Karpas-422 (cell line): ENCODE measurements around the gene OVOL3. TPM values are rescaled to one million over a fixed set of nuclear protein-coding genes. Genes with fewer than 3 reads are reported as not detected.
A peak's percentile ranks its signal among the peaks of the same experiment; 100 is the strongest.

Source experiments
- DNase-seq: peaks from one replicate; pipeline ENCODE4 v3.0.0-alpha.2; 2015
- H2AFZ ChIP-seq: fragments of 200-600 bp; sonication (generic); 2 replicates; pipeline ENCODE4 v1.6.1; 2014; ENCODE audit warnings: antibody characterized with exemption, low read length, mixed read lengths
- H3K27ac ChIP-seq: fragments of 200-600 bp; sonication (generic); 2 replicates; pipeline ENCODE4 v1.5.1; 2014; ENCODE audit warnings: mild to moderate bottlenecking, low read length, moderate library complexity
- H3K27me3 ChIP-seq: fragments of 200-600 bp; sonication (generic); 2 replicates; pipeline ENCODE4 v1.6.1; 2014; ENCODE audit warnings: low read length, mixed read lengths
- H3K36me3 ChIP-seq: fragments of 200-600 bp; sonication (generic); 2 replicates; pipeline ENCODE4 v1.6.1; 2014; ENCODE audit warnings: low read length, mixed read lengths; ENCODE audit not compliant: insufficient read depth
- H3K4me1 ChIP-seq: fragments of 200-600 bp; sonication (generic); 2 replicates; pipeline ENCODE4 v1.6.1; 2014; ENCODE audit warnings: mild to moderate bottlenecking, low read length, mixed read lengths
- H3K4me2 ChIP-seq: fragments of 200-600 bp; sonication (generic); 2 replicates; pipeline ENCODE4 v1.6.1; 2014; ENCODE audit warnings: low read length, low read depth, mild to moderate bottlenecking; ENCODE audit not compliant: poor library complexity, severe bottlenecking
- H3K4me3 ChIP-seq: fragments of 200-600 bp; sonication (generic); 2 replicates; pipeline ENCODE4 v1.5.1; 2014; ENCODE audit warnings: mild to moderate bottlenecking, antibody characterized with exemption, low read length, mixed read lengths
- H3K79me2 ChIP-seq: fragments of 200-600 bp; sonication (generic); 2 replicates; pipeline ENCODE4 v1.6.1; 2014; ENCODE audit warnings: mild to moderate bottlenecking, low read length, mixed read lengths
- H3K9ac ChIP-seq: fragments of 200-600 bp; sonication (generic); 2 replicates; pipeline ENCODE4 v1.6.0; 2014; ENCODE audit warnings: low read length
- H3K9me2 ChIP-seq: fragments of 200-600 bp; sonication (generic), shearing (Covaris generic); replicated peaks from 2 replicates; pipeline ENCODE4 v1.6.0; 2014; ENCODE audit warnings: mild to moderate bottlenecking, low read length, moderate library complexity; ENCODE audit not compliant: insufficient read depth
- H3K9me3 ChIP-seq: fragments of 300-700, 200-600 bp; sonication (generic); 2 replicates; pipeline ENCODE4 v1.6.1; 2014; ENCODE audit warnings: low read length, mixed read lengths
- H4K20me1 ChIP-seq: fragments of 200-600 bp; sonication (generic); 2 replicates; pipeline ENCODE4 v1.6.1; 2014; ENCODE audit warnings: mild to moderate bottlenecking, antibody characterized with exemption, low read length, low read depth; ENCODE audit not compliant: insufficient read depth
- total RNA-seq: library from RNA; depleted of rRNA; stranded (reverse); fragments of >200 nt; shearing (Covaris generic); gene quantifications from 2 replicates; pipeline ENCODE4 v1.2.3, GENCODE V29; 2014; ENCODE audit warnings: low replicate concordance

Gene OVOL3
- total RNA-seq, 1 experiment from 2014 or later: 3.1 TPM

DNA sequence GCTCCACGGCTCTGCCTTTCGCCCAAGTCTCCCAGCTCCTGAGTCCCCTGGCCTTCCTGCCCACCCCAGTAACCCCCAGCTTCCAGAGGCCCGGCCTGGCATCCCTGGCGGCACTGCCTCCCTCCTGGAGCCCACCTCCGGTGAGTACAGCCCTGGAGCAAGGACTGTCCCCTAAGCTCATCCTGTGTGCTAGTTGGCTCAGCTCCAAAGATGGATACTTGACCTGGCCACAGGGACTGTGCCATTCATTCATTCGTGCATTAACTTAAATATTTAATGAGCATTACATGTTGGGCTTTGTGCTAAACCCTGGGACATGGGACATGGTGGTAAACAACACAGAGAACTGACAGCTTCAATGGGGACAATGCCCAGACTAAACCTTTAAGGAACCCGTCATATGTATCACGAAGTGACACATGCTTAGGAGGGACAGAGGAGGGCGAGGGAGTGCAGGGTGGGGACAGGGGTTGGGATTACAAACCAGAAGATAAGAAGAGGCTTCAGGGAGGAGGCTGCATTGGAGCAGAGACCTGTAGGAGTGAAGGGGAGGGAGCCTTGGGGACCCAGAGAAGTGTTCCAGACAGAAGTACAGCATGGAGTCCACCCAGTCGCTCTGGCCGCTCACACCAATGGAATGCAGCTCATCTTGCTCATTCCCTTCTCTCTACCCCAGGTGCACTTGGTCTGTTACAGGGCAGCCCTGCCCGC lies 6.9 kb upstream of the OVOL3 start:
- Histone ChIP-seq H3K9me3 (no peaks in the 10 kb centered on the region), H3K9ac (no peak overlapping the region), H3K4me2 (no peak overlapping the region), H3K9me2 (no peaks in the 10 kb centered on the region), H4K20me1 (peaks cover 19% of the 10 kb centered on the region), H2AFZ (no peak overlapping the region), H3K4me3 (no peak overlapping the region), H3K4me1 (peaks cover 15% of the 10 kb centered on the region), H3K27me3 (no peaks in the 10 kb centered on the region), H3K79me2 (no peaks in the 10 kb centered on the region), H3K27ac (no peak overlapping the region), H3K36me3 (peaks cover 25% of the 10 kb centered on the region)
- DNase-seq: no peak

GRCh38 chr19:36106441-36106840 lies 4.5 kb upstream of the OVOL3 start:
- Histone ChIP-seq H4K20me1 (peaks cover 26% of the 10 kb centered on the region), H3K4me1 (peaks cover 28% of the 10 kb centered on the region), H3K4me2 (no peak overlapping the region), H3K9ac (no peak overlapping the region), H3K79me2 (no peaks in the 10 kb centered on the region), H3K27ac (no peak overlapping the region), H3K9me3 (no peaks in the 10 kb centered on the region), H3K27me3 (no peaks in the 10 kb centered on the region), H3K9me2 (no peaks in the 10 kb centered on the region), H3K4me3 (no peak overlapping the region), H2AFZ (no peak overlapping the region), H3K36me3 (peaks cover 21% of the 10 kb centered on the region)
- DNase-seq: no peak

DNA sequence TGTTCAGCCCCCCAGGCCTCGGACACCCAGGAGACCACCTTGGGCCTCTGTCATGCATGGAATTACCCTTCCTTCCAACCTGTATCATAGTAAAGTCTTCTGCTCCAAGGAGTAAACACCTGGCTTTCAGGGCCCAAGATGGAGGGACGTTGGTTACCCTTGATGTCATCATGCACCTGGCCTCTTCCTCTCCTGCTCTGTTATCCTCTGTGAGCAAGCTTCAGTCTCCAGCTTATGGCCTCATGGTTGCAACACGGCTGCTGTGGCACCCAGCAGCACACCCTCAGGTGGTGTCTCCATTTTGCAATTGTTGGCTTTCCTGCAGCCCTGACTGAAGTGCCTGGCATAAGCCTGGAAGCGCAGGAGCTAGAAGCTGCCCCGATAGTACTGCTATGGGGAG lies 4.0 kb upstream of the OVOL3 start:
- no peak overlapping the region for H3K4me2 ChIP-seq
- no peak overlapping the region for H3K4me3 ChIP-seq
- peaks cover 33% of the 10 kb centered on the region for H3K4me1 ChIP-seq
- no peak for DNase-seq
- no peaks in the 10 kb centered on the region for H3K9me3 ChIP-seq
- peaks cover 27% of the 10 kb centered on the region for H4K20me1 ChIP-seq
- H3K9me2 ChIP-seq: no peaks in the 10 kb centered on the region
- H3K36me3 ChIP-seq: peaks cover 21% of the 10 kb centered on the region
- H3K9ac ChIP-seq: no peak overlapping the region
- no peaks in the 10 kb centered on the region for H3K27me3 ChIP-seq
- no peak overlapping the region for H2AFZ ChIP-seq
- no peaks in the 10 kb centered on the region for H3K79me2 ChIP-seq
- no peak overlapping the region for H3K27ac ChIP-seq

- Histone ChIP-seq H3K27ac (no peak overlapping the region), H2AFZ (no peak overlapping the region), H3K9ac (no peak overlapping the region), H3K4me1 (peaks cover 37% of the 10 kb centered on the region), H4K20me1 (peaks cover 41% of the 10 kb centered on the region), H3K4me3 (no peak overlapping the region), H3K9me3 (no peaks in the 10 kb centered on the region), H3K9me2 (no peaks in the 10 kb centered on the region), H3K36me3 (peaks cover 20% of the 10 kb centered on the region), H3K79me2 (peaks cover 1% of the 10 kb centered on the region; the same call in 1 of the 2 replicates), H3K4me2 (no peak overlapping the region), H3K27me3 (no peaks in the 10 kb centered on the region)
- no peak for DNase-seq
Measured at GRCh38 chr19:36108684-36109083, 2.3 kb upstream of the OVOL3 start.

DNA sequence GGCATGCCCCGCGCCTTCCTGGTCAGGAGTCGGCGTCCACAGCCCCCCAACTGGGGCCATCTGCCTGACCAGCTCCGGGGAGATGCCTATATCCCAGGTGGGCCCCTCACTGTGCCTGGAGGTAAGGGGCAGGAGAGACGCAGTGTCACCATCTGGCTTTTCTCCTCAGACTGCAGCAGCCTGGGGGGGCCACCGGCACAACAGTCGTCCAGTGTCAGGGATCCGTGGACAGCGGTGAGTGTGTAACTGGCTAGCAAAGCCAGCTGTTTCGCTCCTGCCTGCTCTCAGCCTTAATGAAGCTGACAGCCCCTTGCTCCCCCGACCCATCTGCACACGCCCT lies 227 bp downstream of the OVOL3 start:
- Histone ChIP-seq H3K9me3 (no peaks in the 10 kb centered on the region), H3K9me2 (no peaks in the 10 kb centered on the region), H4K20me1 (peaks cover 43% of the 10 kb centered on the region), H3K36me3 (peaks cover 6% of the 10 kb centered on the region; the same call in 1 of the 2 replicates), H3K4me2 (peak overlapping the region; percentile 77), H3K27me3 (no peaks in the 10 kb centered on the region), H3K4me3 (peak overlapping the region; percentile 59), H3K4me1 (peaks cover 53% of the 10 kb centered on the region), H3K79me2 (peaks cover 10% of the 10 kb centered on the region; the same call in 1 of the 2 replicates), H2AFZ (no peak overlapping the region), H3K9ac (peak overlapping the region; percentile 57), H3K27ac (peak overlapping the region; percentile 87)
- no peak for DNase-seq

GRCh38 chr19:36112678-36113077 lies 1.7 kb downstream of the OVOL3 start:
- Histone ChIP-seq H3K36me3 (peaks cover 9% of the 10 kb centered on the region; the same call in 1 of the 2 replicates), H3K9me3 (no peaks in the 10 kb centered on the region), H3K27ac (no peak overlapping the region), H2AFZ (no peak overlapping the region), H3K27me3 (no peaks in the 10 kb centered on the region), H4K20me1 (peaks cover 36% of the 10 kb centered on the region), H3K79me2 (peaks cover 20% of the 10 kb centered on the region), H3K9me2 (no peaks in the 10 kb centered on the region), H3K4me3 (no peak overlapping the region), H3K4me2 (no peak overlapping the region), H3K9ac (no peak overlapping the region), H3K4me1 (peaks cover 60% of the 10 kb centered on the region)
- DNase-seq: no peak

DNA sequence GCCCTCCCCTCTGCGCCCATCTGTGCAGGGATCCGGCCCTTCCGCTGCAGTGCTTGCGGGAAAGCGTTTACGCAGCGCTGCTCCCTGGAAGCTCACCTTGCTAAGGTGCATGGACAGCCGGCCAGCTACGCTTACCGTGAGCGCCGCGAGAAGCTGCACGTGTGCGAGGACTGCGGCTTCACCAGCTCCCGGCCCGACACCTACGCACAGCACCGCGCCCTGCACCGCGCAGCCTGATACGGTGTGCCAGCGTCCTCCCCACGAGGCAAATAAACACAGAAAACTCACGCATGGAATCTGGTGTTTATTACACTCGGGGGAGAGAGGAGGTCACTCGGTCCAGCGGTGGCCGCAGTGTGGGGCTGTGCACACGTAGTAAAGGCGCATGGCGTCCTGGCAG lies 2.5 kb downstream of the OVOL3 start:
- no peaks in the 10 kb centered on the region for H3K9me2 ChIP-seq
- peaks cover 9% of the 10 kb centered on the region; the same call in 1 of the 2 replicates for H3K36me3 ChIP-seq
- H3K79me2 ChIP-seq: peaks cover 25% of the 10 kb centered on the region
- H3K4me2 ChIP-seq: peak overlapping the region; percentile 98
- no peak for DNase-seq
- peak overlapping the region; percentile 86 for H3K9ac ChIP-seq
- peaks cover 60% of the 10 kb centered on the region for H3K4me1 ChIP-seq
- no peak overlapping the region for H2AFZ ChIP-seq
- H3K27me3 ChIP-seq: no peaks in the 10 kb centered on the region
- H3K27ac ChIP-seq: no peak overlapping the region
- peaks cover 32% of the 10 kb centered on the region; the same call in 1 of the 2 replicates for H4K20me1 ChIP-seq
- H3K9me3 ChIP-seq: no peaks in the 10 kb centered on the region
- peak overlapping the region; percentile 93 for H3K4me3 ChIP-seq

DNA sequence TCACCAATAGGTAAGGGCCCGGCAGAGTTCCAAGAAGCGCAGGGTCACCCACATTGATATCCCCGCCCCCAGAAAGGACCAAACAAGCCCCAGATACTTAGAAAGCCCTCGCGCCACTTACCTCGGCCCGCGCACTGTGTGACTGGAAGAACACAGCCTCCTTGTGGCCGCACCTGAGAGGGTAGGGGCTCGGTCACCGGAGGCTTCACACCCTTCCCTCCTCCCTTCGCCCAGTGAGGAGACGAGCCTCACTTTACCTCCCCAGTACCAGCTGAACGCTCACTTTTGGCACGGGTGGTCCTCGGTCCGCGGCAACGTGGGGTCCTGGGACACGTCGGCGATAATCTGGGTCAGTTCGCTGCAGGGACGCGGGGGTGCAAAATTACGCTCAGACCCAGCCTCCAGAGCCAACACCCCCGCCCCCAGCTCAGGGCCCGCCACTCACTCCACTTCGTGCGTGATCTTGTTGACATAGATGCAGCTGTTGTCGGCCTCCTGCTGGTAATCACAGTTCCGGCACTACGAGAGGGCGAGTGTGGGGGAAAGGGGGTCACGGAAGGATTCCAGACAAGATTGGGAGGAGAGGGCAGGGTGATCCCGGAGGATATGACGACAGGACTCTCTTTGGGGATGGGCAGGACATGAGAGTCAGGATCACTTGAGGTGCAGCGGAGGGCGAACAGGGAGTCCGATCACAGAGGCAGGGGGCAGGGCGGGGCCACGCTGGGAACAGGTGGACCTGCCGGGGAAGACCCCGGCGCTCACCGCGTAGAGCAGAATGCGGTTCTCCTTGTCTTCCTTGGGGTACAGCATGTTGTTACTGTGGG lies 3.2 kb downstream of the OVOL3 start:
- Histone ChIP-seq H3K36me3 (peaks cover 9% of the 10 kb centered on the region; the same call in 1 of the 2 replicates), H3K4me2 (peak overlapping the region; percentile 98), H3K4me1 (peaks cover 56% of the 10 kb centered on the region), H3K4me3 (peak overlapping the region; percentile 93), H3K79me2 (peaks cover 25% of the 10 kb centered on the region), H3K27me3 (no peaks in the 10 kb centered on the region), H2AFZ (peak overlapping the region; percentile 44; the same call in 1 of the 2 replicates), H3K27ac (peak overlapping the region; percentile 85), H4K20me1 (peaks cover 29% of the 10 kb centered on the region; the same call in 1 of the 2 replicates), H3K9me3 (no peaks in the 10 kb centered on the region), H3K9me2 (no peaks in the 10 kb centered on the region), H3K9ac (peak overlapping the region; percentile 86)
- DNase-seq: peak; percentile 73
